Measurements from ENCODE around the gene SPAG9. TPM values are rescaled to one million over a fixed set of nuclear protein-coding genes. Genes with fewer than 3 reads are reported as not detected.

SPAG9 gene
- total RNA-seq, 1 experiment from 2014 or later, result 90.5 TPM

GRCh38 chr17:51133365-51133764, 12.7 kb upstream of the SPAG9 start:
- Histone ChIP-seq H3K4me2 (ENCODE audit: low read length) (peak overlapping the region; percentile 14; the same call in 1 of the 2 replicates), H3K9me2 (replicated peaks; ENCODE audit: low read length) (no peaks in the 10 kb centered on the region), H3K27ac (ENCODE audit: low read length) (0 out of 2 replicates have a peak overlapping the region, but pooled peaks have one; percentile 4), H3K79me2 (ENCODE audit: low read length) (no peaks in the 10 kb centered on the region), H3K4me3 (ENCODE audit: low read length) (no peak overlapping the region), H3K9me3 (ENCODE audit: low read length) (no peaks in the 10 kb centered on the region), H3F3A (ENCODE audit: low read length, unreplicated experiment) (no peaks in the 10 kb centered on the region), H3K4me1 (ENCODE audit: insufficient read depth, low read length) (peaks cover 8% of the 10 kb centered on the region), H2AFZ (ENCODE audit: low read length) (no peak overlapping the region), H3K36me3 (ENCODE audit: low read depth, low read length) (no peaks in the 10 kb centered on the region), H3K27me3 (ENCODE audit: low read length) (no peaks in the 10 kb centered on the region), H4K20me1 (ENCODE audit: low read length) (no peaks in the 10 kb centered on the region), H3K9ac (ENCODE audit: low read length) (no peak overlapping the region)
- no peak for DNase-seq
- CTCF ChIA-PET, result no interaction called here
- TF ChIP-seq EZH2 (IDR thresholded peaks at IDR 0.05; ENCODE audit: low read length, unreplicated experiment) (no peak), CTCF (conservative IDR thresholded peaks at IDR 0.05; ENCODE audit: low read depth, low read length) (no peak), EZH2phosphoT487 (IDR thresholded peaks at IDR 0.05; ENCODE audit: borderline replicate concordance, low read length) (no peak)
- no TSS peak for BruUV-seq (replicated peaks)
- intact Hi-C loops (cut with micrococcal nuclease), result no loop called here
- POLR2A ChIA-PET (ENCODE audit: unreplicated experiment), result no interaction called here
- no peak for ATAC-seq

- Histone ChIP-seq H3K9me3 (ENCODE audit: low read length) (no peaks in the 10 kb centered on the region), H2AFZ (ENCODE audit: low read length) (no peak overlapping the region), H3K4me2 (ENCODE audit: low read length) (peak overlapping the region; percentile 14; the same call in 1 of the 2 replicates), H3K4me3 (ENCODE audit: low read length) (no peak overlapping the region), H3K27me3 (ENCODE audit: low read length) (no peaks in the 10 kb centered on the region), H3F3A (ENCODE audit: low read length, unreplicated experiment) (no peaks in the 10 kb centered on the region), H3K9ac (ENCODE audit: low read length) (no peak overlapping the region), H3K36me3 (ENCODE audit: low read depth, low read length) (no peaks in the 10 kb centered on the region), H3K79me2 (ENCODE audit: low read length) (no peaks in the 10 kb centered on the region), H4K20me1 (ENCODE audit: low read length) (no peaks in the 10 kb centered on the region), H3K9me2 (replicated peaks; ENCODE audit: low read length) (no peaks in the 10 kb centered on the region), H3K27ac (ENCODE audit: low read length) (0 out of 2 replicates have a peak overlapping the region, but pooled peaks have one; percentile 4), H3K4me1 (ENCODE audit: insufficient read depth, low read length) (peaks cover 8% of the 10 kb centered on the region)
- intact Hi-C loops (cut with micrococcal nuclease), result no loop called here
- TF ChIP-seq CTCF (conservative IDR thresholded peaks at IDR 0.05; ENCODE audit: low read depth, low read length) (no peak), EZH2phosphoT487 (IDR thresholded peaks at IDR 0.05; ENCODE audit: borderline replicate concordance, low read length) (no peak), EZH2 (IDR thresholded peaks at IDR 0.05; ENCODE audit: low read length, unreplicated experiment) (no peak)
- peak; percentile 37 for DNase-seq
- ChIA-PET CTCF (no interaction called here), POLR2A (ENCODE audit: unreplicated experiment) (no interaction called here)
- ATAC-seq, result peak; percentile 71
- BruUV-seq (replicated peaks), result no TSS peak
These were observed 12.3 kb upstream of the SPAG9 start for GRCh38 chr17:51132964-51133319.

GRCh38 chr17:51128076-51128475, 7.4 kb upstream of the SPAG9 start:
- H3F3A ChIP-seq (ENCODE audit: low read length, unreplicated experiment), result no peaks in the 10 kb centered on the region
- no peak overlapping the region for H2AFZ ChIP-seq (ENCODE audit: low read length)
- H3K27ac ChIP-seq (ENCODE audit: low read length), result no peak overlapping the region
- no peak overlapping the region for H3K4me2 ChIP-seq (ENCODE audit: low read length)
- H3K36me3 ChIP-seq (ENCODE audit: low read depth, low read length), result no peaks in the 10 kb centered on the region
- H3K9ac ChIP-seq (ENCODE audit: low read length), result no peak overlapping the region
- H3K27me3 ChIP-seq (ENCODE audit: low read length), result no peaks in the 10 kb centered on the region
- intact Hi-C loops (cut with micrococcal nuclease), result no loop called here
- TF ChIP-seq EZH2phosphoT487 (IDR thresholded peaks at IDR 0.05; ENCODE audit: borderline replicate concordance, low read length), result no peak
- no peak for TF ChIP-seq EZH2 (IDR thresholded peaks at IDR 0.05; ENCODE audit: low read length, unreplicated experiment)
- no peak for TF ChIP-seq CTCF (conservative IDR thresholded peaks at IDR 0.05; ENCODE audit: low read depth, low read length)
- no peaks in the 10 kb centered on the region for H4K20me1 ChIP-seq (ENCODE audit: low read length)
- no peak overlapping the region for H3K4me3 ChIP-seq (ENCODE audit: low read length)
- POLR2A ChIA-PET (ENCODE audit: unreplicated experiment), result no interaction called here
- peaks cover 6% of the 10 kb centered on the region for H3K4me1 ChIP-seq (ENCODE audit: insufficient read depth, low read length)
- no peaks in the 10 kb centered on the region for H3K9me3 ChIP-seq (ENCODE audit: low read length)
- no peaks in the 10 kb centered on the region for H3K79me2 ChIP-seq (ENCODE audit: low read length)
- CTCF ChIA-PET, result no interaction called here
- ATAC-seq (no peak), DNase-seq (no peak)
- no peaks in the 10 kb centered on the region for H3K9me2 ChIP-seq (replicated peaks; ENCODE audit: low read length)
- BruUV-seq (replicated peaks), result no TSS peak
